ENCODE data around the gene DOCK1. TPM values are rescaled to one million over a fixed set of nuclear protein-coding genes. Genes with fewer than 3 reads are reported as not detected.

Gene DOCK1
- total RNA-seq, 2 donors from 2014 or later: 41.2 to 56.0 TPM

GRCh38 chr10:127259347-127259746 is 354.1 kb downstream of the DOCK1 start:
- TF ChIP-seq POLR2A (IDR thresholded peaks at IDR 0.05): no peak
- TF ChIP-seq POLR2AphosphoS5 (IDR thresholded peaks at IDR 0.05): no peak
- TF ChIP-seq, protein P1, sequence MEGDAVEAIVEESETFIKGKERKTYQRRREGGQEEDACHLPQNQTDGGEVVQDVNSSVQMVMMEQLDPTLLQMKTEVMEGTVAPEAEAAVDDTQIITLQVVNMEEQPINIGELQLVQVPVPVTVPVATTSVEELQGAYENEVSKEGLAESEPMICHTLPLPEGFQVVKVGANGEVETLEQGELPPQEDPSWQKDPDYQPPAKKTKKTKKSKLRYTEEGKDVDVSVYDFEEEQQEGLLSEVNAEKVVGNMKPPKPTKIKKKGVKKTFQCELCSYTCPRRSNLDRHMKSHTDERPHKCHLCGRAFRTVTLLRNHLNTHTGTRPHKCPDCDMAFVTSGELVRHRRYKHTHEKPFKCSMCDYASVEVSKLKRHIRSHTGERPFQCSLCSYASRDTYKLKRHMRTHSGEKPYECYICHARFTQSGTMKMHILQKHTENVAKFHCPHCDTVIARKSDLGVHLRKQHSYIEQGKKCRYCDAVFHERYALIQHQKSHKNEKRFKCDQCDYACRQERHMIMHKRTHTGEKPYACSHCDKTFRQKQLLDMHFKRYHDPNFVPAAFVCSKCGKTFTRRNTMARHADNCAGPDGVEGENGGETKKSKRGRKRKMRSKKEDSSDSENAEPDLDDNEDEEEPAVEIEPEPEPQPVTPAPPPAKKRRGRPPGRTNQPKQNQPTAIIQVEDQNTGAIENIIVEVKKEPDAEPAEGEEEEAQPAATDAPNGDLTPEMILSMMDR (IDR thresholded peaks at IDR 0.05): no peak
- Histone ChIP-seq H3K27me3 (replicated peaks; ENCODE audit: insufficient read depth) (no peaks in the 10 kb centered on the region), H3K4me1 (replicated peaks) (no peaks in the 10 kb centered on the region), H3K27ac (no peak overlapping the region), H3K36me3 (no peaks in the 10 kb centered on the region), H3K4me3 (no peak overlapping the region), H3K9me3 (no peaks in the 10 kb centered on the region)
- no peak for DNase-seq (ENCODE audit: low spot score)
- WGBS: 92% methylated on average over 11 of the region's 11 CpGs
- intact Hi-C loops (cut with DNase I): no loop called here

- Histone ChIP-seq H3K4me1 (replicated peaks) (no peaks in the 10 kb centered on the region), H3K4me3 (no peak overlapping the region), H3K27me3 (replicated peaks; ENCODE audit: insufficient read depth) (no peaks in the 10 kb centered on the region), H3K9me3 (no peaks in the 10 kb centered on the region), H3K27ac (no peak overlapping the region), H3K36me3 (no peaks in the 10 kb centered on the region)
- WGBS: 95% methylated on average over 7 of the region's 7 CpGs
- no peak for DNase-seq (ENCODE audit: low spot score)
- TF ChIP-seq POLR2AphosphoS5 (IDR thresholded peaks at IDR 0.05) (no peak), POLR2A (IDR thresholded peaks at IDR 0.05) (no peak)
- TF ChIP-seq, protein P1 (IDR thresholded peaks at IDR 0.05): no peak
- intact Hi-C loops (cut with DNase I): no loop called here
Measured at GRCh38 chr10:127262606-127263005, 357.4 kb downstream of the DOCK1 start.

- Histone ChIP-seq H3K9me3 (no peaks in the 10 kb centered on the region), H3K36me3 (no peaks in the 10 kb centered on the region), H3K27me3 (replicated peaks; ENCODE audit: insufficient read depth) (no peaks in the 10 kb centered on the region), H3K4me1 (replicated peaks) (no peaks in the 10 kb centered on the region), H3K4me3 (no peak overlapping the region), H3K27ac (no peak overlapping the region)
- TF ChIP-seq POLR2AphosphoS5 (IDR thresholded peaks at IDR 0.05) (no peak), POLR2A (IDR thresholded peaks at IDR 0.05) (no peak)
- TF ChIP-seq, protein P1 (IDR thresholded peaks at IDR 0.05): no peak
- WGBS: 80% methylated on average over 3 of the region's 3 CpGs
- intact Hi-C loops (cut with DNase I): no loop called here
- DNase-seq (ENCODE audit: low spot score): no peak
Measured at GRCh38 chr10:127265288-127265687, 360.1 kb downstream of the DOCK1 start.

- WGBS: 84% methylated on average over 2 of the region's 2 CpGs
- Histone ChIP-seq H3K36me3 (no peaks in the 10 kb centered on the region), H3K4me1 (replicated peaks) (no peaks in the 10 kb centered on the region), H3K27me3 (replicated peaks; ENCODE audit: insufficient read depth) (no peaks in the 10 kb centered on the region), H3K4me3 (no peak overlapping the region), H3K27ac (no peak overlapping the region), H3K9me3 (no peaks in the 10 kb centered on the region)
- intact Hi-C loops (cut with DNase I): no loop called here
- TF ChIP-seq, protein P1 (IDR thresholded peaks at IDR 0.05): no peak
- no peak for TF ChIP-seq POLR2A (IDR thresholded peaks at IDR 0.05)
- no peak for DNase-seq (ENCODE audit: low spot score)
Measured at GRCh38 chr10:127266431-127266830, 361.2 kb downstream of the DOCK1 start.

- Histone ChIP-seq H3K4me3 (no peak overlapping the region), H3K27ac (no peak overlapping the region), H3K27me3 (replicated peaks; ENCODE audit: insufficient read depth) (no peaks in the 10 kb centered on the region), H3K9me3 (no peaks in the 10 kb centered on the region), H3K4me1 (replicated peaks) (no peaks in the 10 kb centered on the region), H3K36me3 (no peaks in the 10 kb centered on the region)
- DNase-seq (ENCODE audit: low spot score): no peak
- WGBS: 96% methylated on average over 12 of the region's 12 CpGs
- intact Hi-C loops (cut with DNase I): no loop called here
- TF ChIP-seq POLR2A (IDR thresholded peaks at IDR 0.05) (no peak), POLR2AphosphoS5 (IDR thresholded peaks at IDR 0.05) (no peak)
- TF ChIP-seq, protein P1 (IDR thresholded peaks at IDR 0.05): no peak
Measured at GRCh38 chr10:127267442-127267841, 362.2 kb downstream of the DOCK1 start.
